Measurements from ENCODE around the gene MALRD1.

Gene MALRD1

GRCh38 chr10:19408924-19409323 lies 360.3 kb downstream of the MALRD1 start:
- DNase-seq = no peak

GRCh38 chr10:19411119-19411518 lies 362.5 kb downstream of the MALRD1 start:
- DNase-seq = no peak

- DNase-seq = no peak
Observed at GRCh38 chr10:19412531-19412930, 363.9 kb downstream of the MALRD1 start.

- DNase-seq = no peak
Observed at GRCh38 chr10:19416164-19416563, 367.6 kb downstream of the MALRD1 start.

GRCh38 chr10:19417740-19418139 lies 369.1 kb downstream of the MALRD1 start:
- no peak for DNase-seq

GRCh38 chr10:19421674-19422073 lies 373.1 kb downstream of the MALRD1 start:
- no peak for DNase-seq

GRCh38 chr10:19426034-19426433 lies 377.4 kb downstream of the MALRD1 start:
- DNase-seq = no peak

- no peak for DNase-seq
Observed at GRCh38 chr10:19431622-19432351, 383.2 kb downstream of the MALRD1 start.

- no peak for DNase-seq
Observed at GRCh38 chr10:19449860-19450259, 401.3 kb downstream of the MALRD1 start.

GRCh38 chr10:19451356-19451755 lies 402.8 kb downstream of the MALRD1 start:
- no peak for DNase-seq

- DNase-seq = no peak
Observed at GRCh38 chr10:19451937-19452336, 403.3 kb downstream of the MALRD1 start.

GRCh38 chr10:19453967-19454366 lies 405.4 kb downstream of the MALRD1 start:
- no peak for DNase-seq

- no peak for DNase-seq
Observed at GRCh38 chr10:19461588-19461987, 413.0 kb downstream of the MALRD1 start.

- DNase-seq = no peak
Observed at GRCh38 chr10:19466709-19467108, 418.1 kb downstream of the MALRD1 start.

- no peak for DNase-seq
Observed at GRCh38 chr10:19468413-19468812, 419.8 kb downstream of the MALRD1 start.

GRCh38 chr10:19469521-19469920 lies 420.9 kb downstream of the MALRD1 start:
- no peak for DNase-seq

GRCh38 chr10:19479854-19480253 lies 431.3 kb downstream of the MALRD1 start:
- DNase-seq = no peak

GRCh38 chr10:19480353-19480752 lies 431.8 kb downstream of the MALRD1 start:
- DNase-seq = no peak

- no peak for DNase-seq
Observed at GRCh38 chr10:19483421-19483820, 434.8 kb downstream of the MALRD1 start.

GRCh38 chr10:19488592-19489280 lies 440.1 kb downstream of the MALRD1 start:
- no peak for DNase-seq

GRCh38 chr10:19491166-19491565 lies 442.6 kb downstream of the MALRD1 start:
- DNase-seq = no peak

GRCh38 chr10:19493917-19494316 lies 445.3 kb downstream of the MALRD1 start:
- no peak for DNase-seq

GRCh38 chr10:19497026-19497425 lies 448.4 kb downstream of the MALRD1 start:
- no peak for DNase-seq
